Activated naive CD8-positive, alpha-beta T cell treated with anti-CD3 and anti-CD28 coated beads, Interleukin-2, amount 10 ng/mL, durations not matched to agents 7 days and 5 days (primary cell): ENCODE measurements around the gene ERCC8. TPM values are rescaled to one million over a fixed set of nuclear protein-coding genes. Genes with fewer than 3 reads are reported as not detected.

Experiments used
- ATAC-seq: fragments of 150-1000 bp; cut with Tn5 transposase; one replicate; pipeline ENCODE4 v1.10.0; 2021; ENCODE audit warnings: low read depth, moderate library complexity
- POLR2A ChIA-PET: fragments of 350-600 bp; sonication (Branson Sonifier 250); formaldehyde crosslinking; loops from one replicate; lab custom pipeline; 2021; ENCODE audit warnings: antibody characterized with exemption; lab: Charles Lee
- DNase-seq: peaks from one replicate; pipeline ENCODE4 v3.0.0; 2021
- H3K27ac Mint-ChIP-seq: one replicate; pipeline ENCODE4 v1.8.0; 2022; ENCODE audit warnings: mild to moderate bottlenecking, mixed read lengths
- H3K27me3 Mint-ChIP-seq: one replicate; pipeline ENCODE4 v1.8.0; 2022; ENCODE audit warnings: mild to moderate bottlenecking, moderate library complexity, mixed read lengths
- H3K36me3 Mint-ChIP-seq: one replicate; pipeline ENCODE4 v1.8.0; 2021; ENCODE audit warnings: mild to moderate bottlenecking, mixed read lengths
- H3K4me1 Mint-ChIP-seq: one replicate; pipeline ENCODE4 v1.8.0; 2021; ENCODE audit warnings: mixed read lengths
- H3K4me3 Mint-ChIP-seq: one replicate; pipeline ENCODE4 v1.8.0; 2022; ENCODE audit warnings: mild to moderate bottlenecking, moderate library complexity, mixed read lengths
- H3K9me3 Mint-ChIP-seq: one replicate; pipeline ENCODE4 v1.8.0; 2021; ENCODE audit warnings: mixed read lengths
- total RNA-seq, 2 experiments: library from RNA; stranded (reverse); gene quantifications; one replicate each; pipeline ENCODE4 v1.2.3, GENCODE V29; 2021

Gene ERCC8
- total RNA-seq, 2 experiments from 2014 or later = 8.8 to 10.5 TPM

DNA sequence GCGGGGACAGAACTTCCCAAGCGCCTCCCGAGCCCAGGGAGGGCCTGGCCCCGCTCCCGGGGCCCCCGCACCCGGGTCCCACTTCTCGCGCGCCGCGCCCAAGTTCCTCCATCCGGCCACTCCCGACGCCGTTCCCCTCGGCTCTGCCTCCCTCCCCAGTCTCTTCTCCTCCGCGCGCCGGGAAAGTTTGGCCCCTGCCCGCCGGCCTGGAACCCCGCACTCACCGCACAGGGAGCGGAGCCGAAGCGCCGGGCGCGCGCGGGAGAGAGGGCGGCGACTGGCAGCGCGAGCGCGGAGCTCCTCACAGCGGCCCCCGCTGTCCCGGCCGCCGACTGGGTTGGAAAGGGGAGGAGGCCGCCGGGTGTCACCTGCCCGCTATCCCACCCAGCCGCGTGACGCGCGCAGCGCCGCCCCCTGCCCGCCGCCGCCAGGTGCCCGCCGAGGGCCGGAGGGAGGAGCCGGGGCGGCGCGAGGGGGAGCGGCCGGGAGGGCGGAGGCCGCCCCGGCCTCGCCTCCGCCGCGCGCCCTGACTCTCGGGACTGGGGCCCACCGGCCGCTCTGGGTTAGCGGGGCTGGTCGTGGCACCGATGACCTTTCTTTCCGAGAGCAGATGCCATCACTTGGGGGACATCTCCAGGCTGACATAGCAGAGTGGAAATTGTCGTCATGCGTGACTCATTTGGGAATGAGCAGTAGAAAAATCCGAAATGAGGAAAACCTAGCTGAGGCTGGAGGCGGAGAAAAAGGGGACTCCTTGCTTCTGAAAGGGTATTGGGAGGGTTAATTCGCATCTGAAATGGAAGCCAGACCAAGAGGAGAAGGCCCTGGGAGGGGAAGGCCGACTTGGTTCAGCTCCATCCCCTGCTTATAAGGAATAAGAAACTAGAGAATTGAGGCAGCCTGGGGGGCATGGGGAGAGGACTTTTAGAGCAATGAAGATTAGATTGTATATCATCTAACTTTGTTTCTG, 100.6 kb downstream of the ERCC8 start, which contains the start of gene ELOVL7:
Gene ELOVL7 (minus strand): TSS at position 334 of the 970 bp plus-strand sequence. CDS start 56,872 bp downstream, outside the sequence.
- Mint-ChIP-seq H3K27ac (no peak within 1 kb of the TSS), H3K36me3 (no peaks in the 10 kb centered on the region), H3K4me1 (peaks cover 13% of the 10 kb centered on the region), H3K4me3 (peak within 1 kb of the TSS; percentile 88), H3K9me3 (no peaks in the 10 kb centered on the region), H3K27me3 (peaks cover 76% of the 10 kb centered on the region)
- ATAC-seq (peak; percentile 95), DNase-seq (peak; percentile 81)
- POLR2A ChIA-PET = interaction anchor here (1.0 kb wide), 1 partner anchor 144 kb away, joined by 4 read pairs; the partner anchor contains the start of gene DEPDC1B

- DNase-seq = peak; percentile 36
- peak; percentile 12 for ATAC-seq
- H3K36me3 Mint-ChIP-seq = no peaks in the 10 kb centered on the region
- POLR2A ChIA-PET = interaction anchor here (1.0 kb wide), 1 partner anchor 144 kb away, joined by 4 read pairs; the partner anchor contains the start of gene DEPDC1B
- H3K27me3 Mint-ChIP-seq = peaks cover 73% of the 10 kb centered on the region
- no peaks in the 10 kb centered on the region for H3K9me3 Mint-ChIP-seq
- no peak overlapping the region for H3K27ac Mint-ChIP-seq
- H3K4me1 Mint-ChIP-seq = peaks cover 13% of the 10 kb centered on the region
- H3K4me3 Mint-ChIP-seq = peak overlapping the region; percentile 82
Observed at GRCh38 chr5:60843386-60843935, 101.4 kb downstream of the ERCC8 start.

DNA sequence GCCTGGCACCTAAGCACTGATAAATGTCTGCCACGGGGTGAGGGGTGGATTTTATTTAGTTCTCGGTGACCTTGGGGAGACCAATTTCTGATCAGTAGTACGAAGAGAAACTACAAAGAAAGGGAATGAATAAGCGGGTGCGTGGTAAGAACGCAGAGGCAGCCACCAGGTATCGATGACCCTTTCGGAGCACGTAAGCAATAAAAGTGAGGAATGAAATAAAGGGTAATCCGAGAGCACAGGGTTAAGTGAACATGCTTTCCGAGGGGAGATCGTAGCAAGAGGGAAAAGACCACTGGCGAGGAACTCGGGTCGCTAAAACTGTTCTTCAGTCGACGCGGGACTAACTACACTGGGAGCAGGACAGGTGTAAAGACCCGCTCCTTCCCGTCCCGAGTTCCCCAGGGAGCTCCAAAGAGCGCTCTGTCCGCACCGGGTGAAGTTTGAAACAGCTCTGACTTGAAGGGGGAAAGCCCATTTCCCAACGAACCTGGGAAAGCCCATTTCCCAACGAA, 101.9 kb downstream of the ERCC8 start:
- no peak overlapping the region for H3K27ac Mint-ChIP-seq
- H3K27me3 Mint-ChIP-seq = peaks cover 70% of the 10 kb centered on the region
- no peaks in the 10 kb centered on the region for H3K36me3 Mint-ChIP-seq
- POLR2A ChIA-PET = no interaction called here
- peak overlapping the region; percentile 82 for H3K4me3 Mint-ChIP-seq
- H3K9me3 Mint-ChIP-seq = no peaks in the 10 kb centered on the region
- ATAC-seq = no peak
- DNase-seq = no peak
- H3K4me1 Mint-ChIP-seq = peaks cover 13% of the 10 kb centered on the region

DNA sequence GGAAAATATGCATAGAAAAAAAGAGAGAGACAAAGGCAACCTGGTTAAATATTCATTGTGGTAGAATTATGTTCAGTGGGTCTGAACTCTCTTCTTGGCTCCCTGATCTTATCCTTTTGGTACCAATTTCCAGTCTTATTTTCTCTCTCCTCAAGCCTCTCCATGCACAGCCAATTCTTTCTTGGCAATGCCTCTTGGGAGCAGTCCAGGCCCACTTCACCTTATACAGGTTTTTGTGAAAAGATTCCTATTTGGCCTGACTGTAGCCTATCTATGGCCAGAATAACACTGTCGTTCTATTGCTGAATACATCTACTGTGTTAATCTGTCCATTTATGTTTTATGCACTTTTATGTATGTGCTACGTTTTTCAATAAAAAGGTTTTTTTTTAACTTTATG, 103.5 kb downstream of the ERCC8 start:
- peaks cover 58% of the 10 kb centered on the region for H3K27me3 Mint-ChIP-seq
- no peaks in the 10 kb centered on the region for H3K9me3 Mint-ChIP-seq
- no peaks in the 10 kb centered on the region for H3K36me3 Mint-ChIP-seq

GRCh38 chr5:60836131-60836530, 108.7 kb downstream of the ERCC8 start:
- H3K9me3 Mint-ChIP-seq = no peaks in the 10 kb centered on the region
- POLR2A ChIA-PET = no interaction called here
- H3K27ac Mint-ChIP-seq = no peak overlapping the region
- no peak for ATAC-seq
- DNase-seq = no peak
- H3K36me3 Mint-ChIP-seq = no peaks in the 10 kb centered on the region
- no peak overlapping the region for H3K4me3 Mint-ChIP-seq
- H3K27me3 Mint-ChIP-seq = peaks cover 24% of the 10 kb centered on the region
- no peaks in the 10 kb centered on the region for H3K4me1 Mint-ChIP-seq

More for the DNA sequence above, 103.5 kb downstream of the ERCC8 start:
- DNase-seq = no peak
- Mint-ChIP-seq H3K4me3 (no peak overlapping the region), H3K4me1 (peaks cover 13% of the 10 kb centered on the region), H3K27ac (no peak overlapping the region)
- ATAC-seq = no peak
- POLR2A ChIA-PET = no interaction called here

DNA sequence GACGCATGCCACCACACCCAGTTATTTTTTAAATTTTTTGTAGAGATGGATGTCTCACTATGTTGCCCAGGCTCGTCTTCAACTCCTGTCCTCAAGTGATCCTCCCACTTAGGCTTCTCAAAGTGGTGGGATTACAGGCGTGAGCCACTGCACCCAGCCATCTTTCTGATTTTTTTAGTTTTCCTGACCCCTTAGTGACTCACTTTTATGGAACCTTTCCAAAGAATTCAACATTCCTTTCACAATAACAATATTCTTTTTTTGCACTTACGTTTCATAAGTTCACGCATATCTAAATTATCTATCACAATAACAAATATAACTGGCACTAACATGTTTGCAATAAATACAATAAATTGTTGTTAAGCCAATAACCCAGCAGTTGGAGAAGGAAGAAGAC, 109.3 kb downstream of the ERCC8 start:
- Mint-ChIP-seq H3K9me3 (no peaks in the 10 kb centered on the region), H3K27ac (no peak overlapping the region), H3K36me3 (no peaks in the 10 kb centered on the region)

GRCh38 chr5:60833520-60833919, 111.3 kb downstream of the ERCC8 start:
- DNase-seq = no peak
- Mint-ChIP-seq H3K4me3 (no peak overlapping the region), H3K4me1 (peaks cover 4% of the 10 kb centered on the region), H3K27me3 (peaks cover 12% of the 10 kb centered on the region), H3K36me3 (no peaks in the 10 kb centered on the region), H3K9me3 (no peaks in the 10 kb centered on the region), H3K27ac (no peak overlapping the region)
- POLR2A ChIA-PET = no interaction called here
- no peak for ATAC-seq

More for the DNA sequence above, 109.3 kb downstream of the ERCC8 start:
- H3K4me1 Mint-ChIP-seq = peaks cover 2% of the 10 kb centered on the region
- no peak for ATAC-seq
- no peak for DNase-seq
- H3K4me3 Mint-ChIP-seq = no peak overlapping the region
- POLR2A ChIA-PET = no interaction called here
- H3K27me3 Mint-ChIP-seq = peaks cover 20% of the 10 kb centered on the region

- Mint-ChIP-seq H3K27me3 (peaks cover 11% of the 10 kb centered on the region), H3K27ac (no peak overlapping the region), H3K4me1 (peaks cover 7% of the 10 kb centered on the region), H3K4me3 (no peak overlapping the region), H3K36me3 (no peaks in the 10 kb centered on the region), H3K9me3 (no peaks in the 10 kb centered on the region)
- ATAC-seq = no peak
- POLR2A ChIA-PET = no interaction called here
- DNase-seq = no peak
Observed at GRCh38 chr5:60830581-60831127, 114.2 kb downstream of the ERCC8 start.

DNA sequence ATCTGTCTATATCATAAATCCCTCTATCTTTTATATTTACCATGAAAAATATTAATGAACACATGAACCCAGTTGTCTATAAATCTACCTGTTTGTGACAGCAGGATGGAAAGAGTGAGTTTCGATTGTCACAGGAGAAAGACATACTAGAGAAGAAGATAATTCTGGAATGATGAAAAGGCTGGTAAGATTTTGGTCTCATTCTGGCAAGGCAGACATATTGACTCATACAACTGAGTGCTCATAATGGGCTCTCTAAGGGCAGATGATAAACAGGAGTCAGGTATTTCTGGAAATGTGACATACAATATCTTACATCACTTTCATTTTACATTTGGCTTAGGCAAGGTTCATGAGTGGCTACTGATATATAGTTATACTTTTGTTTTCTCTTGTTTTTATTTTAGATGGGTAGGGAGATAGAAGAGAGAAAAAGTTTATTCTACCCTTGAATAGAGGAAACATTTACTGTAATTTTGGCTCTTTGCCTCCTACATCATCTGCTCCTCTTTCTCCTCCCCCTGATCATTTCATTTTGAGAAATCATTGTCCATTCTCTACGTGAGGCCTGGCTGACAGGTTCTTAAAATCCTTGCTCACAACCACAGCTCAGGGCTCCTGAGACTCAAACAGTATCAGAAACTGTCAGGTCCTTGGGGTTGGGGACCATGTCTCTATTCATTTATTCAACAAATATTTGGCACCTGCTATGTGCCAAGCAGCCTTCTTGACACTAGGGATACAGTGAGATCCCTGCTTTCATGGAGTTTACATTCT, 115.2 kb downstream of the ERCC8 start:
- no peak for ATAC-seq
- POLR2A ChIA-PET = no interaction called here
- Mint-ChIP-seq H3K36me3 (no peaks in the 10 kb centered on the region), H3K4me1 (peaks cover 7% of the 10 kb centered on the region), H3K9me3 (no peaks in the 10 kb centered on the region), H3K27ac (no peak overlapping the region), H3K27me3 (peaks cover 8% of the 10 kb centered on the region), H3K4me3 (no peak overlapping the region)
- no peak for DNase-seq

DNA sequence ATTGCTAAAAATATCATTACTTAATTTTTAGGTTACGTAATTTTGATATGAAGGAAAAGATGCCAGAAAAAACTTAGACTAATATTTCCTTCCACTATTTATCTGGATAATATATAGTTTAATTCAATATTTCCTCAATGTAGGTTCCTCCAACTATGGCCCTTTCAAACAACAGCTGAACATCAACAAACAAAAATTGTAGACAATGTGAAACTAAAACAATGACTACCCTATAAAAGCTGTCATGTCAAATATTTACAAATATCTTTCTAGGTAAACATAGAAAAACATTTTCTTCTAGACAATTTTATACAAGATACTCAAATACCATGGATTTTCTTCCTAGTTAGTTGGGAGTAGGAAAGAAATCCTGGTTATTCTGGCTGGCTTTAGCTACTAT, 117.7 kb downstream of the ERCC8 start:
- no peaks in the 10 kb centered on the region for H3K9me3 Mint-ChIP-seq

GRCh38 chr5:60826653-60827052, 118.2 kb downstream of the ERCC8 start:
- ATAC-seq = no peak
- H3K27ac Mint-ChIP-seq = no peak overlapping the region
- H3K4me3 Mint-ChIP-seq = no peak overlapping the region
- no peak for DNase-seq
- no peaks in the 10 kb centered on the region for H3K27me3 Mint-ChIP-seq
- H3K36me3 Mint-ChIP-seq = no peaks in the 10 kb centered on the region
- POLR2A ChIA-PET = no interaction called here
- no peaks in the 10 kb centered on the region for H3K9me3 Mint-ChIP-seq
- peaks cover 7% of the 10 kb centered on the region for H3K4me1 Mint-ChIP-seq

More for the DNA sequence above, 117.7 kb downstream of the ERCC8 start:
- POLR2A ChIA-PET = no interaction called here
- Mint-ChIP-seq H3K4me1 (peaks cover 7% of the 10 kb centered on the region), H3K4me3 (no peak overlapping the region), H3K27ac (no peak overlapping the region), H3K36me3 (no peaks in the 10 kb centered on the region), H3K27me3 (peaks cover 5% of the 10 kb centered on the region)
- DNase-seq (no peak), ATAC-seq (no peak)
